HEK293 (cell line): Measurements from ENCODE around the gene PACRG.

Experiments
- CTCF ChIA-PET: fragments of 350-600 bp; formaldehyde crosslinking; extraction: SDS; loops from one replicate; lab custom pipeline; 2021; ENCODE audit warnings: antibody characterized with exemption; lab: Yijun Ruan, JAX
- POLR2A ChIA-PET: fragments of 300-600 bp; formaldehyde crosslinking; extraction: SDS; loops from one replicate; lab custom pipeline; 2020; ENCODE audit warnings: antibody characterized with exemption, inconsistent platforms; lab: Yijun Ruan, JAX
- H3K27ac ChIP-seq: fragments of 200-500 bp; sonication (Bioruptor generic); 2 replicates; pipeline ENCODE4 v1.5.1; 2014; ENCODE audit warnings: low read depth, low read length, control low read depth, inconsistent platforms; ENCODE audit errors: extremely low read depth
- H3K36me3 ChIP-seq, 2 experiments: fragments of 200-500 bp in 1 of 2; sonication (Bioruptor generic) in 1 of 2; 1 replicate in 1 of 2; 2 replicates in 1 of 2; pipeline ENCODE4 v1.5.1; 2014 to 2017; ENCODE audit warnings: inconsistent platforms in 2 of 2, low read length in 2 of 2; ENCODE audit not compliant: control insufficient read depth in 2 of 2, insufficient read depth in 1 of 2
- H3K4me1 ChIP-seq: fragments of 200-500 bp; sonication (Bioruptor generic); 2 replicates; pipeline ENCODE4 v1.5.1; 2014; ENCODE audit warnings: mild to moderate bottlenecking, low read length, inconsistent platforms; ENCODE audit not compliant: control insufficient read depth, insufficient read depth
- H3K4me3 ChIP-seq: 2 replicates; pipeline ENCODE4 v1.5.1; 2011; ENCODE audit warnings: low read depth, mild to moderate bottlenecking, control low read depth, low read length, moderate library complexity
- H3K9me3 ChIP-seq: fragments of 200-500 bp; sonication (Bioruptor generic); 2 replicates; pipeline ENCODE4 v1.5.1; 2014; ENCODE audit warnings: low read depth, low read length, inconsistent platforms; ENCODE audit not compliant: control insufficient read depth, insufficient read depth
- KLF7 ChIP-seq: fragments of 450-650 bp; formaldehyde crosslinking; IDR thresholded peaks from 2 replicates; pipeline ENCODE4 v1.5.1; 2016; ENCODE audit warnings: missing biosample characterization, missing genetic modification characterization, borderline replicate concordance
- RBAK ChIP-seq: fragments of 450-650 bp; formaldehyde crosslinking; IDR thresholded peaks from 2 replicates; pipeline ENCODE4 v1.5.1; 2016; ENCODE audit warnings: missing biosample characterization, missing genetic modification characterization
- SP7 ChIP-seq: fragments of 450-650 bp; formaldehyde crosslinking; IDR thresholded peaks from 2 replicates; pipeline ENCODE4 v1.5.1; 2016; ENCODE audit warnings: missing biosample characterization, missing genetic modification characterization
- YY1 ChIP-seq: fragments of 450-650 bp; formaldehyde crosslinking; IDR thresholded peaks from 2 replicates; pipeline ENCODE4 v1.5.1; 2018; ENCODE audit warnings: missing biosample characterization, missing genetic modification characterization
- ZBTB48 ChIP-seq: fragments of 450-650 bp; formaldehyde crosslinking; IDR thresholded peaks from 2 replicates; pipeline ENCODE4 v1.5.1; 2016; ENCODE audit warnings: missing biosample characterization, missing genetic modification characterization
- ZNF140 ChIP-seq: fragments of 450-650 bp; formaldehyde crosslinking; IDR thresholded peaks from 2 replicates; pipeline ENCODE4 v1.5.1; 2016; ENCODE audit warnings: missing biosample characterization, missing genetic modification characterization
- ZNF23 ChIP-seq: fragments of 450-650 bp; formaldehyde crosslinking; IDR thresholded peaks from 2 replicates; pipeline ENCODE4 v1.5.1; 2016; ENCODE audit warnings: missing biosample characterization, missing genetic modification characterization, borderline replicate concordance
- ZNF341 ChIP-seq: fragments of 450-650 bp; formaldehyde crosslinking; IDR thresholded peaks from 2 replicates; pipeline ENCODE4; 2016; ENCODE audit warnings: low read depth, missing biosample characterization, missing genetic modification characterization
- ZNF510 ChIP-seq: fragments of 450-650 bp; formaldehyde crosslinking; IDR thresholded peaks from 2 replicates; pipeline ENCODE4 v1.5.1; 2018; ENCODE audit warnings: mild to moderate bottlenecking, missing genetic modification characterization, missing biosample characterization; ENCODE audit not compliant: insufficient replicate concordance
- ZNF610 ChIP-seq: fragments of 450-650 bp; formaldehyde crosslinking; IDR thresholded peaks from 2 replicates; pipeline ENCODE4 v1.5.1; 2016; ENCODE audit warnings: missing biosample characterization, missing genetic modification characterization, borderline replicate concordance
- ZNF645 ChIP-seq: fragments of 450-650 bp; formaldehyde crosslinking; IDR thresholded peaks from 2 replicates; pipeline ENCODE4; 2016; ENCODE audit warnings: missing biosample characterization, missing genetic modification characterization
- ZNF677 ChIP-seq: fragments of 450-650 bp; IDR thresholded peaks from 2 replicates; pipeline ENCODE4 v1.5.0; 2018; ENCODE audit warnings: missing biosample characterization, mild to moderate bottlenecking, missing genetic modification characterization, moderate library complexity
- ZNF785 ChIP-seq: fragments of 450-650 bp; formaldehyde crosslinking; IDR thresholded peaks from 2 replicates; pipeline ENCODE4 v1.5.1; 2016; ENCODE audit warnings: missing biosample characterization, missing genetic modification characterization
- ZXDB ChIP-seq: fragments of 450-650 bp; formaldehyde crosslinking; IDR thresholded peaks from 2 replicates; pipeline ENCODE4 v1.5.1; 2016; ENCODE audit warnings: missing biosample characterization, missing genetic modification characterization
- TF ChIP-seq, protein P1 (sequence below): fragments of 450-650 bp; formaldehyde crosslinking; IDR thresholded peaks from 2 replicates; pipeline ENCODE4 v1.5.1; 2016; ENCODE audit warnings: missing biosample characterization, missing genetic modification characterization
- TF ChIP-seq, protein P2 (sequence below): fragments of 450-650 bp; formaldehyde crosslinking; IDR thresholded peaks from 2 replicates; pipeline ENCODE4 v1.5.1; 2016; ENCODE audit warnings: missing biosample characterization, missing genetic modification characterization
- TF ChIP-seq, protein P3 (sequence below): fragments of 450-650 bp; formaldehyde crosslinking; IDR thresholded peaks from 2 replicates; pipeline ENCODE4 v1.5.1; 2016; ENCODE audit warnings: missing biosample characterization, missing genetic modification characterization
- TF ChIP-seq, protein P4 (sequence below): fragments of 450-650 bp; formaldehyde crosslinking; IDR thresholded peaks from 2 replicates; pipeline ENCODE4 v1.5.1; 2016; ENCODE audit warnings: missing biosample characterization, missing genetic modification characterization, borderline replicate concordance

The PACRG gene

GRCh38 chr6:162887981-162888689 lies 160.4 kb downstream of the PACRG start:
- H3K4me1 ChIP-seq: no peaks in the 10 kb centered on the region
- TF ChIP-seq ZNF23 (tag by site-specific recombination): no peak
- TF ChIP-seq YY1 (tag by site-specific recombination): no peak
- H3K9me3 ChIP-seq: no peaks in the 10 kb centered on the region
- no peak overlapping the region for H3K4me3 ChIP-seq
- POLR2A ChIA-PET: no interaction called here
- no peak overlapping the region for H3K27ac ChIP-seq
- H3K36me3 ChIP-seq: no peaks in the 10 kb centered on the region
- CTCF ChIA-PET: interaction anchor here (0.8 to 1.7 kb wide), 2 partner anchors 10 to 130 kb away, joined by 3 to 7 read pairs; no protein-coding TSS in a partner anchor

- Histone ChIP-seq H3K9me3 (no peaks in the 10 kb centered on the region), H3K27ac (no peak overlapping the region), H3K4me3 (no peak overlapping the region), H3K36me3 (no peaks in the 10 kb centered on the region), H3K4me1 (no peaks in the 10 kb centered on the region)
- POLR2A ChIA-PET: no interaction called here
- CTCF ChIA-PET: interaction anchor here (0.8 to 1.7 kb wide), 2 partner anchors 9 to 129 kb away, joined by 3 to 7 read pairs; no protein-coding TSS in a partner anchor
- no peak for TF ChIP-seq ZXDB (tag by site-specific recombination)
- TF ChIP-seq ZNF785 (tag by site-specific recombination): no peak
- TF ChIP-seq ZNF677: no peak
- no peak for TF ChIP-seq ZNF645 (tag by site-specific recombination)
- TF ChIP-seq ZNF140 (tag by site-specific recombination): no peak
- TF ChIP-seq ZNF610 (tag by site-specific recombination): no peak
- TF ChIP-seq, protein P1, sequence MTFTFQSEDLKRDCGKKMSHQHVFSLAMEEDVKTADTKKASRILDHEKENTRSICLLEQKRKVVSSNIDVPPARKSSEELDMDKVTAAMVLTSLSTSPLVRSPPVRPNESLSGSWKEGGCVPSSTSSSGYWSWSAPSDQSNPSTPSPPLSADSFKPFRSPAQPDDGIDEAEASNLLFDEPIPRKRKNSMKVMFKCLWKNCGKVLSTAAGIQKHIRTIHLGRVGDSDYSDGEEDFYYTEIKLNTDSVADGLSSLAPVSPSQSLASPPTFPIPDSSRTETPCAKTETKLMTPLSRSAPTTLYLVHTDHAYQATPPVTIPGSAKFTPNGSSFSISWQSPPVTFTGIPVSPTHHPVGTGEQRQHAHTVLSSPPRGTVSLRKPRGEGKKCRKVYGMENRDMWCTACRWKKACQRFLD (tag by site-specific recombination): no peak
- no peak for TF ChIP-seq KLF7 (tag by site-specific recombination)
- no peak for TF ChIP-seq ZNF341 (tag by site-specific recombination)
- no peak for TF ChIP-seq ZNF510
- TF ChIP-seq, protein P2, sequence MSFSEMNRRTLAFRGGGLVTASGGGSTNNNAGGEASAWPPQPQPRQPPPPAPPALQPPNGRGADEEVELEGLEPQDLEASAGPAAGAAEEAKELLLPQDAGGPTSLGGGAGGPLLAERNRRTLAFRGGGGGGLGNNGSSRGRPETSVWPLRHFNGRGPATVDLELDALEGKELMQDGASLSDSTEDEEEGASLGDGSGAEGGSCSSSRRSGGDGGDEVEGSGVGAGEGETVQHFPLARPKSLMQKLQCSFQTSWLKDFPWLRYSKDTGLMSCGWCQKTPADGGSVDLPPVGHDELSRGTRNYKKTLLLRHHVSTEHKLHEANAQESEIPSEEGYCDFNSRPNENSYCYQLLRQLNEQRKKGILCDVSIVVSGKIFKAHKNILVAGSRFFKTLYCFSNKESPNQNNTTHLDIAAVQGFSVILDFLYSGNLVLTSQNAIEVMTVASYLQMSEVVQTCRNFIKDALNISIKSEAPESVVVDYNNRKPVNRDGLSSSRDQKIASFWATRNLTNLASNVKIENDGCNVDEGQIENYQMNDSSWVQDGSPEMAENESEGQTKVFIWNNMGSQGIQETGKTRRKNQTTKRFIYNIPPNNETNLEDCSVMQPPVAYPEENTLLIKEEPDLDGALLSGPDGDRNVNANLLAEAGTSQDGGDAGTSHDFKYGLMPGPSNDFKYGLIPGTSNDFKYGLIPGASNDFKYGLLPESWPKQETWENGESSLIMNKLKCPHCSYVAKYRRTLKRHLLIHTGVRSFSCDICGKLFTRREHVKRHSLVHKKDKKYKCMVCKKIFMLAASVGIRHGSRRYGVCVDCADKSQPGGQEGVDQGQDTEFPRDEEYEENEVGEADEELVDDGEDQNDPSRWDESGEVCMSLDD (tag by site-specific recombination): no peak
- TF ChIP-seq, protein P3, sequence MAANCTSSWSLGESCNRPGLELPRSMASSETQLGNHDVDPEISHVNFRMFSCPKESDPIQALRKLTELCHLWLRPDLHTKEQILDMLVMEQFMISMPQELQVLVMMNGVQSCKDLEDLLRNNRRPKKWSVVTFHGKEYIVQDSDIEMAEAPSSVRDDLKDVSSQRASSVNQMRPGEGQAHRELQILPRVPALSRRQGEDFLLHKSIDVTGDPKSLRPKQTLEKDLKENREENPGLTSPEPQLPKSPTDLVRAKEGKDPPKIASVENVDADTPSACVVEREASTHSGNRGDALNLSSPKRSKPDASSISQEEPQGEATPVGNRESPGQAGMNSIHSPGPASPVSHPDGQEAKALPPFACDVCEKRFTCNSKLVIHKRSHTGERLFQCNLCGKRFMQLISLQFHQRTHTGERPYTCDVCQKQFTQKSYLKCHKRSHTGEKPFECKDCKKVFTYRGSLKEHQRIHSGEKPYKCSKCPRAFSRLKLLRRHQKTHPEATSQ: no peak
- no peak for TF ChIP-seq RBAK (tag by site-specific recombination)
- TF ChIP-seq ZBTB48 (tag by site-specific recombination): no peak
- TF ChIP-seq, protein P4, sequence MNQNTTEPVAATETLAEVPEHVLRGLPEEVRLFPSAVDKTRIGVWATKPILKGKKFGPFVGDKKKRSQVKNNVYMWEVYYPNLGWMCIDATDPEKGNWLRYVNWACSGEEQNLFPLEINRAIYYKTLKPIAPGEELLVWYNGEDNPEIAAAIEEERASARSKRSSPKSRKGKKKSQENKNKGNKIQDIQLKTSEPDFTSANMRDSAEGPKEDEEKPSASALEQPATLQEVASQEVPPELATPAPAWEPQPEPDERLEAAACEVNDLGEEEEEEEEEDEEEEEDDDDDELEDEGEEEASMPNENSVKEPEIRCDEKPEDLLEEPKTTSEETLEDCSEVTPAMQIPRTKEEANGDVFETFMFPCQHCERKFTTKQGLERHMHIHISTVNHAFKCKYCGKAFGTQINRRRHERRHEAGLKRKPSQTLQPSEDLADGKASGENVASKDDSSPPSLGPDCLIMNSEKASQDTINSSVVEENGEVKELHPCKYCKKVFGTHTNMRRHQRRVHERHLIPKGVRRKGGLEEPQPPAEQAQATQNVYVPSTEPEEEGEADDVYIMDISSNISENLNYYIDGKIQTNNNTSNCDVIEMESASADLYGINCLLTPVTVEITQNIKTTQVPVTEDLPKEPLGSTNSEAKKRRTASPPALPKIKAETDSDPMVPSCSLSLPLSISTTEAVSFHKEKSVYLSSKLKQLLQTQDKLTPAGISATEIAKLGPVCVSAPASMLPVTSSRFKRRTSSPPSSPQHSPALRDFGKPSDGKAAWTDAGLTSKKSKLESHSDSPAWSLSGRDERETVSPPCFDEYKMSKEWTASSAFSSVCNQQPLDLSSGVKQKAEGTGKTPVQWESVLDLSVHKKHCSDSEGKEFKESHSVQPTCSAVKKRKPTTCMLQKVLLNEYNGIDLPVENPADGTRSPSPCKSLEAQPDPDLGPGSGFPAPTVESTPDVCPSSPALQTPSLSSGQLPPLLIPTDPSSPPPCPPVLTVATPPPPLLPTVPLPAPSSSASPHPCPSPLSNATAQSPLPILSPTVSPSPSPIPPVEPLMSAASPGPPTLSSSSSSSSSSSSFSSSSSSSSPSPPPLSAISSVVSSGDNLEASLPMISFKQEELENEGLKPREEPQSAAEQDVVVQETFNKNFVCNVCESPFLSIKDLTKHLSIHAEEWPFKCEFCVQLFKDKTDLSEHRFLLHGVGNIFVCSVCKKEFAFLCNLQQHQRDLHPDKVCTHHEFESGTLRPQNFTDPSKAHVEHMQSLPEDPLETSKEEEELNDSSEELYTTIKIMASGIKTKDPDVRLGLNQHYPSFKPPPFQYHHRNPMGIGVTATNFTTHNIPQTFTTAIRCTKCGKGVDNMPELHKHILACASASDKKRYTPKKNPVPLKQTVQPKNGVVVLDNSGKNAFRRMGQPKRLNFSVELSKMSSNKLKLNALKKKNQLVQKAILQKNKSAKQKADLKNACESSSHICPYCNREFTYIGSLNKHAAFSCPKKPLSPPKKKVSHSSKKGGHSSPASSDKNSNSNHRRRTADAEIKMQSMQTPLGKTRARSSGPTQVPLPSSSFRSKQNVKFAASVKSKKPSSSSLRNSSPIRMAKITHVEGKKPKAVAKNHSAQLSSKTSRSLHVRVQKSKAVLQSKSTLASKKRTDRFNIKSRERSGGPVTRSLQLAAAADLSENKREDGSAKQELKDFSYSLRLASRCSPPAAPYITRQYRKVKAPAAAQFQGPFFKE: no peak
- TF ChIP-seq SP7 (tag by site-specific recombination): no peak
These were observed 161.5 kb downstream of the PACRG start for GRCh38 chr6:162889303-162889702.
